Retinal pigment epithelial cell (primary cell): Measurements from ENCODE around the gene TCIRG1.

Experiments used
- DNase-seq: peaks from one replicate; pipeline ENCODE4 v3.0.0-alpha.2; 2010; ENCODE audit warnings: low read depth
- H3K4me3 ChIP-seq: 2 replicates; pipeline ENCODE4 v1.5.1; 2011; ENCODE audit warnings: mild to moderate bottlenecking, low read length, control low read depth, moderate library complexity
- CTCF ChIP-seq: conservative IDR thresholded peaks from 2 replicates; pipeline ENCODE4 v1.5.1; 2011; ENCODE audit warnings: low read depth, low read length, control low read depth, inconsistent platforms

The TCIRG1 gene

GRCh38 chr11:68016904-68017817, 21.7 kb upstream of the TCIRG1 start:
- no peak overlapping the region for H3K4me3 ChIP-seq
- no peak for TF ChIP-seq CTCF
- DNase-seq: no peak

- TF ChIP-seq CTCF: no peak
Observed at GRCh38 chr11:68017980-68018729, 20.7 kb upstream of the TCIRG1 start.

GRCh38 chr11:68018730-68019190, 20.1 kb upstream of the TCIRG1 start:
- no peak overlapping the region for H3K4me3 ChIP-seq
- no peak for TF ChIP-seq CTCF
- no peak for DNase-seq

More at GRCh38 chr11:68017980-68018729, 20.7 kb upstream of the TCIRG1 start:
- no peak for DNase-seq
- H3K4me3 ChIP-seq: no peak overlapping the region

- TF ChIP-seq CTCF: no peak
- no peak for DNase-seq
- no peak overlapping the region for H3K4me3 ChIP-seq
Observed at GRCh38 chr11:68019486-68019885, 19.3 kb upstream of the TCIRG1 start.

- no peak overlapping the region for H3K4me3 ChIP-seq
- DNase-seq: no peak
- TF ChIP-seq CTCF: peak; percentile 62
Observed at GRCh38 chr11:68020575-68020974, 18.2 kb upstream of the TCIRG1 start.

- no peak for DNase-seq
- peak; percentile 60 for TF ChIP-seq CTCF
- no peak overlapping the region for H3K4me3 ChIP-seq
Observed at GRCh38 chr11:68021167-68021787, 17.5 kb upstream of the TCIRG1 start.
